BLaER1 treated with 17β-estradiol and CSF1 and Interleukin-3, amounts not matched to agents 10 nM and 100 nM (cell line): ENCODE measurements around the gene PCDHGB1.
"Not testable (repeated sequence)": the region's sequence is repeated elsewhere in the genome, so short reads cannot be mapped to it uniquely, and the experiment has no call there.

Experiments
- H3K27ac ChIP-seq, 11 experiments: shearing (Covaris generic); formaldehyde crosslinking; 2 replicates each; pipeline ENCODE4 v1.8.1; 2022
- H3K27me3 ChIP-seq, 11 experiments: shearing (Covaris generic); formaldehyde crosslinking; 2 replicates each; pipeline ENCODE4 v1.8.1; 2022
- H3K36me3 ChIP-seq, 11 experiments: shearing (Covaris generic); formaldehyde crosslinking; 2 replicates each; pipeline ENCODE4 v1.8.1; 2022
- H3K4me1 ChIP-seq, 10 experiments: shearing (Covaris generic); formaldehyde crosslinking; 2 replicates each; pipeline ENCODE4 v1.8.1; 2022
- H3K4me2 ChIP-seq, 11 experiments: shearing (Covaris generic); formaldehyde crosslinking; 2 replicates each; pipeline ENCODE4 v1.8.1; 2022
- H3K4me3 ChIP-seq, 10 experiments: shearing (Covaris generic); formaldehyde crosslinking; 2 replicates each; pipeline ENCODE4 v1.8.1; 2022
- H3K9ac ChIP-seq, 11 experiments: shearing (Covaris generic); formaldehyde crosslinking; 2 replicates each; pipeline ENCODE4 v1.8.1; 2022
- H3K9me3 ChIP-seq, 11 experiments: shearing (Covaris generic); formaldehyde crosslinking; replicated peaks in 1 of 11; 2 replicates each; pipeline ENCODE4 v1.8.1; 2022
- H4K20me1 ChIP-seq, 11 experiments: shearing (Covaris generic); formaldehyde crosslinking; 2 replicates each; pipeline ENCODE4 v1.8.1; 2022
- Cebpa-rat ChIP-seq, 11 experiments: shearing (Covaris generic); IDR thresholded peaks; 2 replicates each; pipeline ENCODE4 v1.8.1; 2022

PCDHGB1 gene

GRCh38 chr5:141343242-141343952 lies 6.5 kb upstream of the PCDHGB1 start, which contains the start of gene PCDHGA3:
Gene PCDHGA3 (plus strand): TSS chr5:141343829. CDS start chr5:141344034, 205 bp downstream.
- H3K9me3 ChIP-seq, result peaks cover 87 to 100% (median 97%) of the 10 kb centered on the region in 11 experiments
- peak within 1 kb of the TSS in 1 of 10 experiments; percentile 9; a peak in 2 of 20 replicates for H3K4me3 ChIP-seq
- no peak within 1 kb of the TSS for H3K4me2 ChIP-seq
- H3K4me1 ChIP-seq, result no peaks in the 10 kb centered on the region
- H3K27me3 ChIP-seq, result no peaks in the 10 kb centered on the region
- H3K36me3 ChIP-seq, result peaks cover 0 to 14% (median 0%) of the 10 kb centered on the region in 11 experiments; a peak in 5 of 22 replicates
- no peak within 1 kb of the TSS for H3K9ac ChIP-seq
- no peak within 1 kb of the TSS for H3K27ac ChIP-seq
- TF ChIP-seq Cebpa-rat (IDR thresholded peaks at IDR 0.05), result no peak
- no peaks in the 10 kb centered on the region for H4K20me1 ChIP-seq

GRCh38 chr5:141343953-141344463 lies 5.9 kb upstream of the PCDHGB1 start:
- Histone ChIP-seq H3K27me3 (no peaks in the 10 kb centered on the region), H3K27ac (no peak overlapping the region), H3K9ac (no peak overlapping the region), H3K4me1 (no peaks in the 10 kb centered on the region), H3K9me3 (peaks cover 87 to 100% (median 97%) of the 10 kb centered on the region in 11 experiments), H3K4me2 (no peak overlapping the region), H4K20me1 (no peaks in the 10 kb centered on the region), H3K36me3 (peaks cover 0 to 11% (median 0%) of the 10 kb centered on the region in 11 experiments; a peak in 5 of 22 replicates), H3K4me3 (peak overlapping the region in 1 of 10 experiments; percentile 9; a peak in 1 of 20 replicates)
- no peak for TF ChIP-seq Cebpa-rat (IDR thresholded peaks at IDR 0.05)

- no peaks in the 10 kb centered on the region for H3K4me1 ChIP-seq
- no peaks in the 10 kb centered on the region for H3K27me3 ChIP-seq
- no peaks in the 10 kb centered on the region for H4K20me1 ChIP-seq
- peaks cover 84 to 100% (median 94%) of the 10 kb centered on the region in 11 experiments for H3K9me3 ChIP-seq
- H3K9ac ChIP-seq, result no peak overlapping the region
- TF ChIP-seq Cebpa-rat (IDR thresholded peaks at IDR 0.05), result no peak
- no peak overlapping the region for H3K27ac ChIP-seq
- no peak overlapping the region for H3K4me2 ChIP-seq
- peaks cover 0 to 7% (median 0%) of the 10 kb centered on the region in 11 experiments; a peak in 4 of 22 replicates for H3K36me3 ChIP-seq
- no peak overlapping the region; a peak in 1 of 20 replicates for H3K4me3 ChIP-seq
Measured at GRCh38 chr5:141345327-141345726, 4.6 kb upstream of the PCDHGB1 start.

GRCh38 chr5:141346017-141346416 lies 3.9 kb upstream of the PCDHGB1 start:
- H3K4me1 ChIP-seq, H3K36me3 ChIP-seq, H3K27me3 ChIP-seq, H3K9ac ChIP-seq, H4K20me1 ChIP-seq, H3K4me2 ChIP-seq, H3K4me3 ChIP-seq, H3K27ac ChIP-seq: not testable (repeated sequence)
- peaks cover 84 to 100% (median 94%) of the 10 kb centered on the region in 11 experiments for H3K9me3 ChIP-seq

- no peak overlapping the region for H3K4me2 ChIP-seq
- no peaks in the 10 kb centered on the region for H3K27me3 ChIP-seq
- H3K4me3 ChIP-seq, result no peak overlapping the region
- no peak overlapping the region for H3K27ac ChIP-seq
- no peaks in the 10 kb centered on the region for H3K4me1 ChIP-seq
- H3K9ac ChIP-seq, result no peak overlapping the region
- H3K9me3 ChIP-seq, result peaks cover 80 to 94% (median 87%) of the 10 kb centered on the region in 11 experiments
- TF ChIP-seq Cebpa-rat (IDR thresholded peaks at IDR 0.05), result no peak
- no peaks in the 10 kb centered on the region for H4K20me1 ChIP-seq
- peaks cover 0 to 5% (median 0%) of the 10 kb centered on the region in 11 experiments; a peak in 1 of 22 replicates for H3K36me3 ChIP-seq
Measured at GRCh38 chr5:141351591-141351990, 1.7 kb downstream of the PCDHGB1 start.

- Histone ChIP-seq H3K9me3 (peaks cover 69 to 93% (median 81%) of the 10 kb centered on the region in 11 experiments), H3K4me1 (no peaks in the 10 kb centered on the region), H3K4me2 (no peak within 1 kb of the TSS), H3K27ac (no peak within 1 kb of the TSS), H3K9ac (no peak within 1 kb of the TSS), H3K27me3 (no peaks in the 10 kb centered on the region), H3K4me3 (no peak within 1 kb of the TSS), H4K20me1 (no peaks in the 10 kb centered on the region), H3K36me3 (peaks cover 0 to 5% (median 0%) of the 10 kb centered on the region in 11 experiments; a peak in 1 of 22 replicates)
- TF ChIP-seq Cebpa-rat (IDR thresholded peaks at IDR 0.05), result no peak
Measured at GRCh38 chr5:141354900-141355469, 5.1 kb downstream of the PCDHGB1 start, which contains the start of gene PCDHGA4. Gene PCDHGA4 (plus strand): TSS chr5:141355021. CDS start chr5:141355108, 87 bp downstream.

GRCh38 chr5:141355641-141356040 lies 5.7 kb downstream of the PCDHGB1 start:
- TF ChIP-seq Cebpa-rat (IDR thresholded peaks at IDR 0.05), result no peak
- H3K27me3 ChIP-seq, result no peaks in the 10 kb centered on the region
- H3K9ac ChIP-seq, result no peak overlapping the region
- no peak overlapping the region for H3K4me3 ChIP-seq
- H4K20me1 ChIP-seq, result no peaks in the 10 kb centered on the region
- H3K4me1 ChIP-seq, result no peaks in the 10 kb centered on the region
- H3K36me3 ChIP-seq, result peaks cover 0 to 5% (median 0%) of the 10 kb centered on the region in 11 experiments; a peak in 1 of 22 replicates
- no peak overlapping the region for H3K4me2 ChIP-seq
- peaks cover 69 to 93% (median 81%) of the 10 kb centered on the region in 11 experiments for H3K9me3 ChIP-seq
- H3K27ac ChIP-seq, result no peak overlapping the region

GRCh38 chr5:141356133-141356532 lies 6.2 kb downstream of the PCDHGB1 start:
- Histone ChIP-seq H3K36me3 (peaks cover 0 to 5% (median 0%) of the 10 kb centered on the region in 11 experiments; a peak in 1 of 22 replicates), H3K4me3 (no peak overlapping the region), H3K4me2 (no peak overlapping the region), H3K27ac (no peak overlapping the region), H4K20me1 (no peaks in the 10 kb centered on the region), H3K4me1 (no peaks in the 10 kb centered on the region), H3K9ac (no peak overlapping the region), H3K9me3 (peaks cover 69 to 93% (median 81%) of the 10 kb centered on the region in 11 experiments), H3K27me3 (no peaks in the 10 kb centered on the region)
- TF ChIP-seq Cebpa-rat (IDR thresholded peaks at IDR 0.05), result no peak

- Histone ChIP-seq H3K9ac (no peak overlapping the region), H3K4me2 (no peak overlapping the region), H3K4me1 (no peaks in the 10 kb centered on the region), H3K9me3 (peaks cover 69 to 93% (median 81%) of the 10 kb centered on the region in 11 experiments), H4K20me1 (no peaks in the 10 kb centered on the region), H3K27me3 (no peaks in the 10 kb centered on the region), H3K27ac (no peak overlapping the region), H3K36me3 (peaks cover 0 to 5% (median 0%) of the 10 kb centered on the region in 11 experiments; a peak in 1 of 22 replicates), H3K4me3 (no peak overlapping the region)
- TF ChIP-seq Cebpa-rat (IDR thresholded peaks at IDR 0.05), result no peak
Measured at GRCh38 chr5:141356950-141357349, 7.1 kb downstream of the PCDHGB1 start.
